Cardiac septum (tissue), 1 donor: ENCODE measurements around the gene TATDN2. TPM values are rescaled to one million over a fixed set of nuclear protein-coding genes. Genes with fewer than 3 reads are reported as not detected.
A peak's percentile ranks its signal among the peaks of the same experiment; 100 is the strongest.
"Not testable (repeated sequence)": the region's sequence is repeated elsewhere in the genome, so short reads cannot be mapped to it uniquely, and the experiment has no call there.

Experiments used
- DNase-seq: peaks from one replicate; pipeline ENCODE4 v3.0.0-alpha.2; 2020; ENCODE audit warnings: low spot score
- intact Hi-C: fragments of 100-400 bp; cut with DNase I; formaldehyde crosslinking; loops from one replicate; pipeline ENCODE4 v1.14.0; 2022
- total RNA-seq: library from RNA; stranded (reverse); fragmentation: NEBNext Ultra II Directional; extraction: Animal tissue kit (Norgen Biotek cat#: 25700); gene quantifications from one replicate; pipeline ENCODE4 v1.2.1, GENCODE V29; 2021
- donor health status: DM: no; HTN: no; CAD: no.

TATDN2 gene
- total RNA-seq, 1 donor from 2014 or later = 19.8 TPM

- intact Hi-C loops = no loop called here
- DNase-seq = no peak
These were observed 13.8 kb downstream of the TATDN2 start for GRCh38 chr3:10262027-10262426.

- no peak for DNase-seq
- intact Hi-C loops = no loop called here
These were observed 15.5 kb downstream of the TATDN2 start for GRCh38 chr3:10263646-10264363.

- no peak for DNase-seq
- intact Hi-C loops = no loop called here
These were observed 17.6 kb downstream of the TATDN2 start for GRCh38 chr3:10265833-10266232.

- DNase-seq, intact Hi-C loops: not testable (repeated sequence)
These were observed 18.7 kb downstream of the TATDN2 start for GRCh38 chr3:10266936-10267335.

GRCh38 chr3:10268116-10268515, 19.9 kb downstream of the TATDN2 start:
- DNase-seq = no peak
- intact Hi-C loops = no loop called here

- intact Hi-C loops = no loop called here
- DNase-seq = no peak
These were observed 20.7 kb downstream of the TATDN2 start for GRCh38 chr3:10268930-10269329.

GRCh38 chr3:10269443-10269842, 21.2 kb downstream of the TATDN2 start:
- no peak for DNase-seq

GRCh38 chr3:10272476-10272875, 24.2 kb downstream of the TATDN2 start:
- DNase-seq, intact Hi-C loops: not testable (repeated sequence)

More at GRCh38 chr3:10269443-10269842, 21.2 kb downstream of the TATDN2 start:
- intact Hi-C loops = no loop called here

GRCh38 chr3:10272977-10273376, 24.7 kb downstream of the TATDN2 start:
- no peak for DNase-seq
- intact Hi-C loops = no loop called here

GRCh38 chr3:10273702-10274305, 25.5 kb downstream of the TATDN2 start:
- intact Hi-C loops = no loop called here
- no peak for DNase-seq

GRCh38 chr3:10274601-10275000, 26.3 kb downstream of the TATDN2 start:
- no peak for DNase-seq
- intact Hi-C loops = no loop called here

GRCh38 chr3:10277115-10277625, 28.9 kb downstream of the TATDN2 start:
- no peak for DNase-seq
- intact Hi-C loops = no loop called here

- intact Hi-C loops = no loop called here
- DNase-seq = no peak
These were observed 30.2 kb downstream of the TATDN2 start for GRCh38 chr3:10278501-10278900.

GRCh38 chr3:10279384-10280176, 31.3 kb downstream of the TATDN2 start:
- intact Hi-C loops = no loop called here
- DNase-seq = no peak

GRCh38 chr3:10280177-10280529, 31.9 kb downstream of the TATDN2 start:
- no peak for DNase-seq
- intact Hi-C loops = no loop called here

- intact Hi-C loops = no loop called here
- peak; percentile 47 for DNase-seq
These were observed 32.3 kb downstream of the TATDN2 start for GRCh38 chr3:10280571-10280970.

GRCh38 chr3:10281951-10282350, 33.7 kb downstream of the TATDN2 start:
- intact Hi-C loops = no loop called here
- DNase-seq = no peak

GRCh38 chr3:10283638-10284037, 35.4 kb downstream of the TATDN2 start:
- no peak for DNase-seq
- intact Hi-C loops = no loop called here

GRCh38 chr3:10284496-10284895, 36.2 kb downstream of the TATDN2 start:
- DNase-seq = no peak
- intact Hi-C loops = no loop called here

GRCh38 chr3:10285272-10286132, 37.2 kb downstream of the TATDN2 start:
- DNase-seq = no peak
- intact Hi-C loops = no loop called here
